GM12801 (cell line): ENCODE measurements around the gene SMAD6.

Experiments used
- CTCF ChIP-seq: IDR thresholded peaks from one replicate; pipeline ENCODE4 v1.5.1; 2011; ENCODE audit warnings: control low read depth; ENCODE audit not compliant: insufficient read length; ENCODE audit errors: extremely low read depth

SMAD6 gene

GRCh38 chr15:66704803-66705153 is 2.7 kb downstream of the SMAD6 start:
- TF ChIP-seq CTCF: no peak

GRCh38 chr15:66705277-66706146 is 3.5 kb downstream of the SMAD6 start:
- TF ChIP-seq CTCF: no peak

GRCh38 chr15:66706225-66706732 is 4.2 kb downstream of the SMAD6 start:
- no peak for TF ChIP-seq CTCF

GRCh38 chr15:66706840-66707239 is 4.8 kb downstream of the SMAD6 start:
- no peak for TF ChIP-seq CTCF

- TF ChIP-seq CTCF: no peak
These were observed 5.5 kb downstream of the SMAD6 start for GRCh38 chr15:66707310-66708082.

- TF ChIP-seq CTCF: no peak
These were observed 6.4 kb downstream of the SMAD6 start for GRCh38 chr15:66708389-66708788.

- no peak for TF ChIP-seq CTCF
These were observed 7.8 kb downstream of the SMAD6 start for GRCh38 chr15:66709884-66710283.
